Eye (tissue), 1 donor: ENCODE measurements around the gene ZSWIM4.
A peak's percentile ranks its signal among the peaks of the same experiment; 100 is the strongest.
"Not testable (repeated sequence)": the region's sequence is repeated elsewhere in the genome, so short reads cannot be mapped to it uniquely, and the experiment has no call there.

Experiments
- DNase-seq: peaks from one replicate; pipeline ENCODE4 v3.0.0-alpha.2; 2015

ZSWIM4 gene

DNA sequence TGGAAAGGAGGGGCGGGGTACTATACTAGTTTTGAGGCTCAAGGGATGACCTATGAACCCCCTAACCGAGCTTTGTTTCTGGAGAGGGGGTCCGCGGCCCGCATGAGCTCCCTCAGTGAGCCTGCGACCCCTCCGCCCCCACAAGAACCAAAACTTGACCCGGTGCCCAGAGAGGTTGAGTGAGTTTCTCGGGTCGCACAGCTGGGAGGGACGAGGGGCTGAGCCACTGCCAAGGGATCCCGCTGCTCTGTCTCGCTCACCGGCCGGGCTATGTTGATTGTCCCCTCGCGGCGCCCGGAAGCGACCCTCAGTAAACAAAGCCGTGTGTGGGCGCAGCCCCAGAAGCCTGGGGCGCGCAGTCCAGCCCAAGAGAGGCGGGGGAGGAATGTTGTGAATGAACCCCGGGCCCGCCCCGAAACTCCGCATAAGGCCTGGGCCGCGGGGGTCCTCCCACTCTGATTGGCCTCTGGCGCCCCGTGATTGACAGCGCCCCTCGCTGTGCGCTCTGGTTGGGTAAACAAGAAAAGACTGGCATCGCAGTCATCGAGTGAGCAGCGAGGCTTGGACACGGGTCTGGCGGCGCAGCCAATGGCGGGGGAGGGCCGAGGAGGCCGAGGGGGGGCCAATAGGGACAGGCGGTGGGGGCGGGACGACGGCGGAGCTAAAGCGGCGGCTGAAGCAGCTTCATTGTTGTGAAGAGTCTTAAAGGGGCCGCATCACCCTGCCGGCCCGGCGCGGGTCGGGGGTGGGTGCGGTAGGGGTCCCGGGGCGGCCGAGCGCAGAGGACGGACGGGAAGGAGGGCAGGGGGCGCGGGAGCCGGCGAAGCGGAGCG lies at the start of gene ZSWIM4:
Gene ZSWIM4 (plus strand): TSS at position 687 of the 833 bp plus-strand sequence. CDS start 206 bp downstream, outside the sequence.
- peak; percentile 100 for DNase-seq

DNA sequence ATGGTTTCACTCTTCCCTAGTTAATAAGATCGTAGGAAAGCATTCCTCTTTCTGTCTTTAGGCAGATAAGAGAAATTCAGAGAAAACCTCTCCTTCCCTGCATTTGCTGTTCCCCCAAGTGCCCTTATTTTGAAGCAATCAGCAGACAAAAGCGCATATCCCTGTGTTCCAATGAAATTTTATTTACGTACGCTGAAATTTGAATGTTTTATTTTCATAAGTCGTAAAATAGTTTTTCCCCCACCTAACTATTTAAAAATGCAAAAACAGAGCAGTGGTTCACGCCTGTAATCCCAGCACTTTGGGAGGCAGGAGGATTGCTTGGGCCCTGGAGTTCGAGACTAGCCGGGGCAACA lies 48.2 kb upstream of the ZSWIM4 start:
- DNase-seq, result no peak

GRCh38 chr19:13748169-13748828 lies 46.9 kb upstream of the ZSWIM4 start:
- DNase-seq, result no peak

GRCh38 chr19:13751436-13751835 lies 43.8 kb upstream of the ZSWIM4 start:
- DNase-seq, result no peak

- not testable (repeated sequence) for DNase-seq
Measured at GRCh38 chr19:13753622-13754021, 41.6 kb upstream of the ZSWIM4 start.

DNA sequence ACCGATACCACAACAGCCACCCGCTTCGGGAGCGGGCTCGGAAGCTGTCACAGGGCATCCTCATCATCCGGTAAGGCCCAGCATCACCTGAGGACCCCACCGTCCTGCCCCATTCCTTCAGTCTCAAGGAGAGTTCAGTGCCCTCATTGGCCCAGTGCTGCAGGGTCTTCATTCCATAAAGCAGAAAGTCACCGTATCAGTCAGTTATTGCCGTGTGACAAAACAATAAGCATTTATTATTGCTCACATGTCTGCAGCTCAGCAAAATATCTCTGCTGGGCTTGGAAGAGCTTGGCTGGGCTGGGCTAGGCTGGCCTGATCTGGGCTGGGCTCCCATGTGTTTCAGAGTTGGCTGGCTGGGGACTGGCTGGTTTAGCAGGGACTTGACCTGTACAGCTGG lies 39.0 kb upstream of the ZSWIM4 start:
- DNase-seq, result no peak

DNA sequence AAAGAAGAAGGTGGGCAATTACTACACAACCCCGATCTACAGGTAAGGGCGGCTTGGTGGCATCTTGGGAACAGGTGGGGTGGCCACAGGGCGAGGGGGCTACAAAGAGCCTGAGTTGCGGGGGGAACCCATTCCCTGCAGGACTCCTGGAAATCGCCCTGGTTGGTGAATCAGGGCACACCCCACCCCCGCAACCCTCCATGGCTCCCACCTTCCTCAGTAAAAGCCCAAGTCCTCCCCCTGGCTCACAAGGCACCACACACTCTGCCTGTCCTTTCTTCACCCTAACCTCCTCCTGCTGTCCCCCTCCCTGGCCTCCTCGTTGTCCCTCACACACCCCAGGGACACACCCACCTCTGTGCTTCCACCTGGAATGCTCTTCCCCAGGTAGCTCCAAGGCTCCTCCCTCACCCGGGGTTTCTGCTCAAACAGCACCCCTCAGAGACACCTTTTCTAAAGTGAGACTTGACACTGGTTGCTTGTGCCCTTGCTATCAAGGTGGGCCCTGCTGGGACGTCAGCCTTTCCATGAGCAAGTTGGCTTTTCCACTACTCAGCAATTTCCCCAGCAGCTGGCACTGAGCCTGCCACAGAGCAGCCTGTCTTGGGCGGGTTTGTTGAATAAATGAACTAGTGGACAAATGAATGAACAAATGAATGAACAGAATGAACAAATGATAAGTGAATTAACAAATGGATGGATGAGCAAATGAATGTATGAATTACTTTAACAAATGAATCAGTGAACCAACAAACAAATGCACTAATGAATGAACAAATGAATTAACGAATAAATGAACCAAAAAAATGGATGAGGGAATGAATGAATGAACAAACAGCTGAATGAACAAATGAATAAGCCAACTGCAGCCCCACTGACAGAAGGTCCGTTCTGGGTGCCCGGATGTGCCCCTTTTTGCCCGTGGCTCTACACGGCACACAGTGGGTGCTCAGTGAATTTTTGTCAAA lies 37.2 kb upstream of the ZSWIM4 start:
- DNase-seq, result no peak

DNA sequence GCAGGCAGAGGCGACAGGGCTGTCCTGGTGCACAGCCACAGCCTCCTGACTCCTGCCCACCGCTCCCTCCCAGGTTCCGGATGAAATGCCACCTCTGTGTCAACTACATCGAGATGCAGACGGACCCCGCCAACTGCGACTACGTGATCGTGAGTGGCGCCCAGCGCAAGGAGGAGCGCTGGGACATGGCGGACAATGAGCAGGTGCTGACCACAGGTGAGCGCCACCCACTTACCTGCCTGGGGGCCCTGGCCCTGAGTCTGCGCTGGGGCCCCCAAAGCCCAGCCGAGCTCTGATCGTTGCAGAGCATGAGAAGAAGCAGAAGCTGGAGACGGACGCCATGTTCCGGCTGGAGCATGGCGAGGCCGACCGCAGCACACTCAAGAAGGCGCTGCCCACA lies 36.4 kb upstream of the ZSWIM4 start:
- no peak for DNase-seq

DNA sequence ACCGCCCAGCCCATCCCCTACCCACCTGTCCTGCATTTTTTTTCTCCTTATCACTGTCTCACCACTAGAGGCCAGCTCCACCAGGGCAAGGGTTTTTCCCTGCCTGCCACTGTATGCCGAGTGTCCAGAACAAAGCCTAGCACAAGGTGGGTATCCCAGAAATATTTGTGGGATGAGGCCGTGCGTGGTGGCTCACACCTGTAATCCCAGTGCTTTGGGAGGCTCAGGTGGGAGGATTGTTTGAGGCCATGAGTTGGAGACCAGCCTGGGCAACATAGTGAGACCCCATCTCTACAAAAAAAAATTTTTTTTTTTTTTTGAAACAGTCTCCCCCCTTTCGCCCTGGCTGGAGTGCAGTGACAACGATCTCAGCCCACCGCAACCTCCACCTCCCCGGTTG lies 33.8 kb upstream of the ZSWIM4 start:
- no peak for DNase-seq

DNA sequence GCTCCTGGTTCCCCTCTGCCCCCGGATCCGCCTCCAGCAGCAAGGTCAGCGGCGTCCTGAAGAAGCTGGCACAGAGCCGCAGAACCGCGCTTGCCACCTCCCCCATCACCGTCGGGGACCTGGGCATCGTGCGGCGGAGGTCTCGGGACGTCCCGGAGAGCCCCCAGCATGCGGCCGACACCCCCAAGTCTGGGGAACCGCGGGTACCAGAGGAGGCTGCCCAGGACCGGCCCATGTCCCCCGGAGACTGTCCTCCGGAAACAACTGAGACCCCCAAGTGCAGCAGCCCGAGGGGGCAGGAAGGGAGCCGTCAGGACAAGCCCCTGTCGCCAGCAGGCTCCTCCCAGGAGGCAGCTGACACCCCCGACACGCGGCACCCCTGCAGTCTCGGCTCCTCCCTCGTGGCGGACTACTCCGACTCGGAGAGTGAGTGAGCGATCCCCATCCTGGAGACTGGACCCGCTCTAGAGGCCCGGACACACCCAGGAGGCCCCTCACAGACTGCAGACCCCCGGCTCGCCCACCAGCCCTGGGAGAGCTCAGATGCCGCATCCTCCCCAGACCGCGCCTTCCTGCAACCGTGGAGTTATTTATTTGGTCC lies 32.5 kb upstream of the ZSWIM4 start:
- DNase-seq, result no peak

GRCh38 chr19:13763265-13763664 lies 32.0 kb upstream of the ZSWIM4 start:
- no peak for DNase-seq

GRCh38 chr19:13764101-13764807 lies 31.0 kb upstream of the ZSWIM4 start, which contains the start of gene MRI1:
MRI1 (plus strand) TSS chr19:13764522; CDS start chr19:13764589, 67 bp downstream.
- DNase-seq, result peak; percentile 90

DNA sequence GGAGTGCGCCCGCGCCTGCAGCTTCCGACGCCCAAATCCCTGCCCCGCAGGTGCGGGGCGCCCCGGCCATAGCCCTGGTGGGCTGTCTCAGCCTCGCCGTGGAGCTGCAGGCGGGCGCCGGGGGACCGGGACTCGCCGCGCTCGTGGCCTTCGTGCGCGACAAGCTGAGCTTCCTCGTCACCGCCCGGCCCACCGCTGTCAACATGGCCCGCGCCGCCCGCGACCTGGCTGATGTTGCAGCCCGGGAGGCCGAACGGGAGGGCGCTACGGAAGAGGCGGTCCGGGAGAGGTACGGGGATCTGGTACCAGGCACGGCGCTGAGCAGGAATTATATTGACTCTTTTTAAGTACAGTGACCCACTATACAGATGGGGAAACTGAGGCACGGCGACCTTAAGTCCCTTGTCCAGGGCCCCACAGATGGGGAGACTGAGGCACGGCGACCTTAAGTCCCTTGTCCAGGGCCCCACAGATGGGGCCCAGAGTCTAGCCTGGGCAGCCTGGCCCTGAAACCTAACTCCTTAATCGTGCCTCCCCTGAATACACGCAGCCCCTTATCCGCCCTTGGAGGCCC lies 30.3 kb upstream of the ZSWIM4 start:
- peak; percentile 45 for DNase-seq

GRCh38 chr19:13765395-13766094 lies 29.7 kb upstream of the ZSWIM4 start:
- DNase-seq, result no peak

DNA sequence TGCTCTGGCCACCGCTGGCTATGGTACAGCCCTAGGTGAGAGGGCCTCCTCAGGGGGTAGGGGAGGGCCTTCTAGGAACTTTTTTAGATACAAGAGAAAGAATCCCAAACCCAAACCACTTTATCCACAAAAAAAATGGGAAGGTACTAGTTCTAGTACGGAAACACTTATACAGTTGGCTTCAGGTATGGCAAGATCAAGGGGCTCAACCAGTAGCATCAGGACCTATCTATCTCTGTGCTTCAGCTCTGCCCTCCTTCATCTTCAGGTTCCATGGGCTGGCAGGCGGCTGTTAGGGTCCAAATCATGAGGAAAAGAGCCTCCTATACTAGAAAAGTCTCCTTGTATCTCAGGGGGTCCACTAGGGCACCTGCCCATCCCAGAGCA lies 29.2 kb upstream of the ZSWIM4 start:
- DNase-seq, result no peak

DNA sequence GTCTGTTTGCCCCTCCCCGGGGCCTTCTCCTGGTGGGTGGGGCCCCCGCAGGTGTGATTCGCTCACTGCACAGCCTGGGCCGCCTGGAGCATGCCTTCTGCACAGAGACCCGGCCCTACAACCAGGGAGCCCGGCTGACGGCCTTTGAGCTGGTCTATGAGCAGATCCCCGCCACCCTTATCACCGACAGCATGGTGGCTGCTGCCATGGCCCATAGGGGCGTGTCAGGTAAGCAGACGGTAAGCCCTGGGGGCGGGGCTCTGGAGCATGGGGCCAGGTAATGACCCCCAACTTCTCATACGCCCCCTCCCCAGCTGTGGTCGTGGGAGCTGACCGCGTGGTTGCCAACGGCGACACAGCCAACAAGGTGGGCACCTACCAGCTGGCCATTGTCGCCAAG lies 26.7 kb upstream of the ZSWIM4 start:
- no peak for DNase-seq

DNA sequence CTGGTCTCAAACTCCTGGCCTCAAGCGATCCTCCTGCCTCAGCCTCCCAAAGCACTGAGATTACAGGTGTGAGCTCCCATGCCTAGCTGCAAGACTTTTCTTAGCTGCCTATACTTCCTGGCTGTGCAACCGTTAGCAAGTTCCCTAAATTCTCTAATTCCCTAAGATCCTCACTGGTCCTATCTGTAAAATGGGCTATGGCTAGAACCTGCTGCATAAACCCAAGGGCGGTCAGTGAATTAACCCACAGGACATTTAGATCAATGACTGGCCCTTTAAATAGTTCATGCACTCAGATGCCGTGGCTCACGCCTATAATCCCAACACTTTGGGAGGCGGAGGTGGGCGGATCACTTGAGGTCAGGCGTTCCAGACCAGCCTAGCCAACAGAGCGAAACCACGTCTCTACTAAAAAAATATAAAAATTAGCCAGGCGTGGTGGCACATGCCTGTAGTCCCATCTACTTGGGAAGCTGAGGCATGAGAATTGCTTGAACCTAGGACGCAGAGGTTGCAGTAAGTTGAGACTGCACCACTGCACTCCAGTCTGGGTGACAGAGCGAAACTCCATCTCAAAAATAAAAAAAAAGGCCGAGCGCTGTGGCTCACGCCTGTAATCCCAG lies 25.1 kb upstream of the ZSWIM4 start:
- no peak for DNase-seq

DNA sequence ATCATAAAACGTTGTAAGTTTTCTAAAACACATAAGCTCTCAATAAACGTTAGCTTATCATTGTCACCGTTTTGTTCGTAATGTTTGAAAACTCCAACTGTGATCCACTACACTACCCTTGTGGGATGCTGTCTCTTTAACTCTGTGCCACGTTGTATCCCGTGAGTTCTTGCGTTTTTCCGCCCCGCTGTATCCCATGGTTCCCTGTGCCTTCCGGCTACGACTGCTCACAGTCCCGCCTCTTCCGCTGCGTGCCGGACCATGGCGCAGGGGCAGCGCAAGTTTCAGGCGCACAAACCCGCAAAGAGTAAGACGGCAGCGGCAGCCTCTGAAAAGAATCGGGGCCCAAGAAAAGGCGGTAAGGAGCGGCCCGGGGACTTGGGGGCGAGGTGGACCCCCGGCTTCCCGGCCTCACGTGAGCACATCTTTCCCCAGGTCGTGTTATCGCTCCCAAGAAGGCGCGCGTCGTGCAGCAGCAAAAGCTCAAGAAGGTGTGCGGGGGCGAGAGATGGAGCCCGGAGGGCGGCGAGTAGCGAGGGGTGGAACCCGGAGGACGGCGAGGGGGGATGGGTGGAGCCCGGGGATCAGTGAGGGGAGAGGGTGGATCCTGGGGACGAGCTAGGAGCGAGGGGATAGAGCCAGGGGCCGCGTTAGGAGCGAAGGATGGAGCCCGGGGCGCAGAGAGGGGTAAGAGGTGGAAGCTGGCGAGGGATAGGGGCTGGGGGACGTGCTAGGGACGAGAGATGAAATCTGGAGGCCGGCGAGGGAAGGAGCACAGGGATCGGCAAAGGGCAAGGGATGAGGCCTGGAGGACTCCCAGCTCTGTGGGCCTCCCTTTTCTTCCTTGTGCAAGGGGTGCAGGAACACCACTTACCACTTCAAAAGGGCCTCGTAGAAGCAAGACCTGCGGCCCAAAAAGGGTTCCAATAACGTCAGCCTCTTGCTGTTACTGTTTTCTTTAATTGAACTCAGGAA lies 20.7 kb upstream of the ZSWIM4 start, which contains the start of gene C19orf53:
Gene C19orf53 (plus strand): TSS at position 240 of the 975 bp plus-strand sequence. CDS start 22 bp downstream, at position 262.
- peak; percentile 96 for DNase-seq

DNA sequence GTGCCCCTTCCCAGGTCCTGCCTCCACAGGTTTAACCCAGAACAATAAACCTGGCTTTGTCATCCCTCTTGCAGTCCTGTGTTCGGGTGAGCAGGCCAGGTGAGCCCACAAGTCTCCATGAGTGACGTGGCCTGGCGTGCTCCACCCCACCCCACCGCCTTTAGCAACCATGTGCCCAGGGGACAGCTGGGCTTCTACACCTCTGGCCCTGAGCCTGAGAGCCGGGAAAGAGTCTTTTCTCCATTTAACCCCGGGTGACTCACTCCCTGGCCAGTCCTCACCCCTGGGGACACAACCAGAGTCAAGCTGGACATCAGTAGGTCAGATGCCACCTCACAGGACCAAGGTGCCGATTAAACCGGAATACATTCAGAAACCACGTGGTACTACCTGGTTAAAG lies 16.8 kb upstream of the ZSWIM4 start:
- no peak for DNase-seq
